Left hindlimb (tissue), 1 donor: ENCODE measurements around the gene GALNTL6.
"Not testable (repeated sequence)": the region's sequence is repeated elsewhere in the genome, so short reads cannot be mapped to it uniquely, and the experiment has no call there.

Experiments
- DNase-seq: peaks from one replicate; pipeline ENCODE4 v3.0.0-alpha.2; 2018

Gene GALNTL6

DNA sequence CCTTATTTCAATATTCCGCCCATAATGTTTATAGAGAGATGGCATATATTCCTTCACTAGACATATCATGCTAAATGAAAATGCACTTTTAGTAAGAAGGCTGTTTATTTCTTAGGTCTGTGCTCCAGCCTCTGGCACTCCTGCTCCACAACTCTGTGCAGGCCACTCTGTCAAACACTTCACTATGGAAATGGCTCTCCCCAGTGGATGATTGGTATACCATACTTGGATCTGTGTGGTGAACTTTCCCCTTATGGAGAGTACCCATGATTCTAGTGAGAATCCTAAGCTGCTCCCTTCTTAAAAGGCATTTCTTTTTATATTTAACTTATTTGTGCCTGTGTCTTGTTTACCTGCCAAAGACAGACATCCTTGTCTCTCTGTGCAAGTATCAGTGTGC is 875.3 kb downstream of the GALNTL6 start:
- DNase-seq, result no peak

DNA sequence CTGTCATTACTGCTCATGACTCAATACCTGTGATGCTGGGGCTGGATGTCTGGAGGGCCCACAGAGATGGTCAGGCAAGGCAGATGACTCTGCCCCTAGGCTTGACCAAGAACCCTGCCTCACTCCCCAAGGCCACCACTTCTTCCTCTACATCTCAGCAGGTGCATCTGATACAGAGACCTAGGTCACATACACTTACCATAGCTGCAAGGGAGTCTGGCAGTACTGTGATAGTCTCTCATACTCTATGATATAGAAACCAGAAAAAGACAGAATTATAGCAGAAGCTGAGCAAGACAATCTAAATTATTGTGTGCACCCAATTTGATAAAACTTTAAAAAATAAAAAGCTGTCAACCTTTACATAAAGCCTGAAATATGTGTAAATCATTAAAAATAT is 878.3 kb downstream of the GALNTL6 start:
- DNase-seq, result no peak

DNA sequence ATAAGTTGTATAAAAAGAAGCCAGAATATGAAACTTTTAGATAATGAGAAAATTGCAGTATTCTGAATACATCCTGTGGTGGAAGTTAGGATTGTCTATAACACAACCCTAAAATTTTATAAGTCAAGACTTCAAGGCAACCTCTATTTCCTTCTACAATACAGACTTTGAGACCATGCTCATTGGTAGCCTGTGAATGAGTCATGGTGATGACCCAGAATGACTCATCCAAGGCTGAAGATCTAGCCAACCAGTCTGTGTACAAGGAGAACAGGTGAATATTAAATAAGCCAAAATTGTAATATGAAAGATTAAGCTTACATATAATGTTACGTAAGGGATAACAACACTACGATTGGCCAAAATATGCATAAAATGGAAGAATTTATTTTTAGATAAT is 879.5 kb downstream of the GALNTL6 start:
- DNase-seq, result no peak

DNA sequence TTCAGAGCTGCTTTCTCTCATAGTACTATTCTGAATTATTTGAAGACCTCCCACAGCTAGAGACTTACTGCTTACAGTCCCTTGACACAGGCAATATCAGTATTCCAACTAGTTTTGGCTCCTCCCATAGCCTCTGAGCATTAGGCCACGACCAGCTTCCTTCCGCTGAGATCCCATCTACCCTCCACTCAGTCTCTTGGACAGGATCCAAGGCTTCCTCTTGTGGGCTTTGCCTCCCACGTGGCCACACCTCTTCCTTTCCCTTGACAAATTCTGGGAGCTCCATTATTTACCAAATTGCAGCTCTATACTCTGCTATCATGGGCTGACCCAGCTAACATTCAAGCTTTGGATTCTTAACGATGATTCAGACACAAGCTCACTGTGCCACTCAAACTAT is 885.1 kb downstream of the GALNTL6 start:
- no peak for DNase-seq

DNA sequence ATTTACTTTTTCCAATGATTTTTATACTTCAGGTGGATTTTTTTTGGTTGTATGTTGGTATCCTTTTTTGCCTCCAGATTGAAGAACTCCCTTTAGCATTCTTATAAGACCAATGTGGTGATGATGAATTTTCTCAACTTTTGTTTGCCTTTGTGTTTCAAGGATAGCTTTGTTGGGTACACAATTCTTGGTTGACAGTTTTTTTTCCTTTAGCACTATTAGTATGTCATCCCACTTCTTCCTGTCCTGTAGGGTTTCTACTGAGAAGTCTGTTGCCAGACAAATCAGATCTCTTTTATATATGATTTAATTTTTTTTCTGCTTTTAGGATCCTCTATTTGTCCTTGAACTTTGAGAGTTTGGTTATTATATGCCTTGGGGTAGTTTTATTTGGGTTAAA is 892.4 kb downstream of the GALNTL6 start:
- DNase-seq, result no peak

DNA sequence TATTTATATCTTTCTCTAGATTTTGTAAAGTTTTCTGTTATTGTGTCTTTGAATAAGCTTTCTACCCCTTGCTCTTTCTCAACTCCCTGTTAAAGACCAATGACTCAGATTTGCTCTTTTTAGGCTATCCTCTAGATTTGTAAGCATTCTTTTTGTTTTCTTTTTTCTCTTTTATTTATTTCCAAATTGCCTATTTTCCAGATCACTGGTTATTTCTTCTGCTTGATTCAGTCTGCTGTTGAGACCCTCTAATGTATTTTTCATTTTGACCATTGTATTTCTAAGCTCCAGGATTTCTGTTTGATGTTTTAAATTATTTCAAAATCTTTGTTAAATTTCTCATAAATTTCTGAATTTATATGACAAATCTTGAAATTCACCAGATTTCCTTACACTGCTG is 892.8 kb downstream of the GALNTL6 start:
- DNase-seq, result no peak

DNA sequence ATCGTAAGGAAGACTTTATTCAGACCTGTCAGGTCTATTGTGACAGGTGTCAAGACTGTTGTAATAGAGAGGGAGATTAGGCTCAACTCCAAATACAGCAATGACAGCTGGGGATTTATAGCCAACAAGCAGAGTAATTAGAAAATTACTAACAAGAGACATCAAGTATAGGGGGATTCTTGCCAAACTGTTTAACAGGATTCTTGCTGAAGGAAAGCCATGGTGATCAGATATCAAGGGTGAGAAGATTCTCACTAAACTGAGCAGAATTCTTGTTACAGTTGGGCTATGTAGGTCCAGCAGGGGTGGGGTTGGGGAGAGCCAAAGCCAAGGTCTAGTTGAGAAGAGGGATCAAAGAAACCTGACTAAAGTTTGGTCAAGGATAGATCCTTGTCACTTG is 894.4 kb downstream of the GALNTL6 start:
- DNase-seq, result no peak

DNA sequence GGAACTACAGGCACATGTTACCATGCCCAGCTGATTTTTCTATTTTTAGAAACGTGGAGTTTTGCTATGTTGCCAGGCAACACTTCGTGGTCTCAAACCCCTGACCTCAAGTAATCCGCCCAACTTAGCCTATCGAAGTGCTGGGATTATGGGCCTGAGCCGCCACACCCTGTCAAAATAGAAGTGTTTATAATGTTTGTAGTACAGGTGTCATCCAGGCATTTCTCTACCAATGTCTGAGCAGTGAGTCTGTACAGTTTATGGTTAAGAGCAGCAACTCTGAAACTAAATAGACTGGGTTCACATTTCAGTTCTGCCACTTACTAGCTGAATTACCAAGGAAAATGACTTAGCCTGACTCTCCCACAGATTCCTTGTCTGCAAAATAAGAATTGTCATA is 895.0 kb downstream of the GALNTL6 start:
- no peak for DNase-seq

DNA sequence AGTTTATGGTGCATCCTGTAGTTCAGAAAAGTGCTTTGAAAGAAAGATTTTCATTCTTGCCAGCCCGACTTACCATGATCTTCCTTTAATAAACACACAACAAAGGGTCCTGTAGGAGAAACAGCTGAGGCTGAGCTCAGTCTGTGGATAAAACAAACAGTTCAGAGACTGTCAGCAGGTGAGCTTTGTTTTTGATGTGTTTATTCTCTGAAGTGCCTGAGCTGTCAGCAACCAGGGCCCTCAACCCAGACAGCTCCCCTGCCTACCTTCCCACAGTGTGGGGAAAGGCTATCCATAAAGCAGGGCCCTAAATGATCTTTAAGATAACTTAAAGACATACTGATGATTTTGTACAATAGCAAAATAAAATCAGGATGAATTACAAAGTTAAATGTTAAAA is 896.2 kb downstream of the GALNTL6 start:
- DNase-seq, result no peak

DNA sequence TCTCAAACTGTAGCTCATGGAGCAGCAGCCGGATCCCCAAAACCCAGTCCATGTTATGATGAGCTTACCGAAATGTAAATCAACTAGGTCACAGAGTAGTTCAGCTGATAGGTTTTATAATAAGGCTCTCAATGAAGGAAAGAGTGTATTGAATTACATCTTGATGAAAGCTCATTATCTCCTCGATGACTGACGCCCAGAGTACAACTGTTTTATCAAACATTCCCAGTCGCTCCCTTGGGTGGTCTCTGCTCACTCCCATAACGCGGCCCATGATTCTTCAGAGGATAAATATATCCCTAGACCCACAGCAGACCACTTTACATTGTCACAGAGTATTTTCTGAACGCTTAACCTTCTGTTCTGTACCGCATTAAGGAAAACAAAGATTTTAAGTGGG is 903.1 kb downstream of the GALNTL6 start:
- DNase-seq, result no peak

DNA sequence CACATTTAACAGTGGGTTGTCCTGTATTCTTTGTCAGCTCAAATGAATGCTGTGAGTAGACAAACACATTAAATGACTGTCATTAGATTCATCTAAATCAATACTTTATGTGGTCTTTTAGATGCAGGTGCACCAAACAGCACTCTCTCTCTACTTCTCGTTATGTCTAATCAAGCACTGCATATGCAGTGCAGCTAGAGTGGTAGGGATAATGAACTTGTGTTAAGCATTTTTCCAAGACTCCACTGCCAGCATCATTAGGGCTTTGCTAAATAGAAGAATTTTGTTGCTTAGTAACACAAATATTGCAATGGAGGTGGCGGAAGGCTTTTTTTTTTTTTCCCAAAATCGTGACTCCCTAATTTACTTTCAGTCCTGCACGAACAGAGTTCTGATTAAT is 908.5 kb downstream of the GALNTL6 start:
- DNase-seq, result no peak

DNA sequence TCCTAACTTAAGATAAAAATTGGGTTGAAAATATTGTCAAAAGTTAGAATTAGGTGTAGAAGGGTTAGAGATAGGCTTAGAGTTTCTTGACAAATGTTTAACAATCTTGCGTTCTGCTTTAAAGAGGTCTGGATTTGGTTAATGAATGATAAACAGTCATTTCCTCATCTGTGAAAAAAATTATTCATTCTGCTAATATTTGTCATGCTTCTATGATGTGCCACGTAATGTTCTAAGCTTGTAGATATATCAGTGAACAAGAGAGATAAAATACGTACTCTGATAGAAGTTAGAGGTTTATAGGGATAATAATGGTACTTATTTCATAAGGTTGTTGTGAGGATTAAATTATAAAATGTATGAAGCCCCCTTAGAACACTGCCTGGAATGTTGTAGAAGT is 912.4 kb downstream of the GALNTL6 start:
- DNase-seq, result no peak

DNA sequence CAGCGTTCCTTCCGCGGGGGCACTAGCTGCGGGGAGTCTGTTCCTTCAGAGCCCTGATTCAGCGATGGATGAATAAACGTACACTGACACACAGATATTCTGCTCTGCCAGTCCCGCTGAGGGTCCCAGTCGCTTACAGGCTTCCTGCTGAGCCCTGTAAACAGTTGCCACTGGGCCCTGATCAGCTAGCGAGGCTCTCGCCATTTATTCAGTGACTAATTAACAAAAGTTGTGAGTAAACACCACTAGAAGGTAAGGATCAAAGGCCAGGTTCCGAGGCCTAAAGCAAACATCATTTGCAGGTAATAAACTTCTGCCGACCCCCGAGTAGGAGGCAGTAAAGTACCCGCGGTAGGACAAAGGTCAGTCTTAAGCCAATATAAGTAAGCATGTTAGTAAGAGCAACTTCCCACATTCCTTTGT is 912.8 kb downstream of the GALNTL6 start:
- DNase-seq, result no peak

DNA sequence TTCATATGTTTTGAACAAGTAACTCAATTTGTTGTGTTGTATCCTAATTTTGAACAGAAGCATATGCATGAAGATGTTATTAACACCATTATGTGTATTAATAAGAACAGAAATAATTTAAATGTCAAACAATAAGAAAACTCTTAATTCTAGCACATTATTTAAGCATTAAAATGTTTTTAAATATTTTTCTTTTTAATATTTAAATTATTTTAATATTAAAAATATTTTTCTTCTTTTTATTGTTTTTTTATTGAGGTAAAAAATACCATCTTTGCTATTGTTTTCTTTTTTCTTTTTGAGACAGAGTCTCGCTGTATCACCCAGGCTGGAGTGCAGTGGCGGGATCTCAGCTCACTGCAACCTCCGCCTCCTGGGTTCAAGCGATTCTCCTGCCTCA is 914.4 kb downstream of the GALNTL6 start:
- no peak for DNase-seq

DNA sequence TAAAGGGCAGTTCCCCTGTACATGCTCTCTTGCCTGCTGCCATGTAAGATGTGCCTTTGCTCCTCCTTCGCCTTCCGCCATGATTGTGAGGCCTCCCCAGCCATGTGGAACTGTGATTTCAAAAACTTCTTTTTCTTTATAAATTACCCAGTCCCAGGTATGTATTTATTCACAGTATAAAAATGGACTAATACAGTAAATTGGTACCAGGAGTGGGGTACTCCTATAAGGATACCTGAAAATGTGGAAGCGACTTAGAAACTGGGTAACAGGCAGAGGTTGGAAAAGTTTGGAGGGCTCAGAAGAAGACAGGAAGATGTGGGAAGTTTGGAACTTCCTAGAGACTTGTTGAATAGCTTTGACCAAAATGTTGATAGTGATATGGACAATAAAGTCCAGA is 920.4 kb downstream of the GALNTL6 start:
- DNase-seq, result not testable (repeated sequence)

DNA sequence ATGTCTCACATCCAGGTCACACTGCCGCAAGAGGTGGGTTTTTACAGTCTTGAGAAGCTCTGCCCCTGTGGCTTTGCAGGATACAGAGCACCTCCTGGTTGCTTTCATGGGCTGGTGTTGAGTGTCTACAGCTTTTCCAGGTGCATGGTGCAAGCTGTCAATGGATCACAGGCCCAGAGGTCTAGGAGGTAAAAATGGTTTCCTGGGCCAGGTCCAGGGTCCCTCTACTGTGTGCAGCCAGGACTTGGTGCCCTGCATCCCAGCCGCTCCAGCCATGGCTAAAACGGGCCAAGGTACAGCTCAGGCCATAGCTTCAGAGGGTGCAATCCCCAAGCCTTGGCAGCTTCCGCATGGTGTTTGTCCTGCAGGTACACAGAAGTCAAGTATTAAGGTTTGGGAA is 921.4 kb downstream of the GALNTL6 start:
- no peak for DNase-seq

DNA sequence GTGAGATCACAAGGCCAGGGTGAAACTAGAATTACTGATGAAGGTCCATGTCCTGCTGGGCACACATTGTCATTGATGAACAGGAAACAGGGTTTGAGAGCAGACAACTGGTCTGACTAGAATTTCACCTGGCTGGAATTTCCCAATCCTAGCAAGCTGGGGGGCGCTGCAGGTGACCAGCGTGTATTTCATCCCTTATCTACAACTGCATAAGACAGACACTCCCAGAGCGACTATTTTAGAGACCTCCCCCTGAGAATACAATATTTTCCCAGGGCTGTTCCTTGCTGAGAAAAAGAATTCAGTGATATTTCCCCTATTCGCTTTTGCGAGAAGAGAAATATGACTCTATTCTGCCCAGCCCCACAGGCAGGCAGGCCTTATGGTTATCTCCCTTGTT is 922.8 kb downstream of the GALNTL6 start:
- no peak for DNase-seq

DNA sequence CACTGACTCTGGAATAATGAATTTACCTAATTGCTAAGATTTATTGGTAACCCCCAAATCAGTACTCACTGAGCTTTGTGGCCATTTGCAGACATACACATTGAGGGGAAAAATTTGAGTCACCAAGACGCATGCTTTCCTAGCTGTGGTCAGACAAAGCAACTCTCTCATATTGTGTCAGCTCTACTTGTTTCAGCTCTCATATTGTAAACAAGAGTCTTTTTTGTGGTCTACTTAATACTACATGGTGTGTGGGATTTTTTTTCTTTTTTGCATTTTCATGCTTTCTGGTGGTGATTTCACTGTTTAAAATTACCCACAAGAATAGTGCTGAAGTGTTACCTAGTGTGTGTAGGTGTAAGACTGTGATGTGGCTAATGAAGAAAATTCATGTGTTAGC is 927.2 kb downstream of the GALNTL6 start:
- DNase-seq, result no peak

DNA sequence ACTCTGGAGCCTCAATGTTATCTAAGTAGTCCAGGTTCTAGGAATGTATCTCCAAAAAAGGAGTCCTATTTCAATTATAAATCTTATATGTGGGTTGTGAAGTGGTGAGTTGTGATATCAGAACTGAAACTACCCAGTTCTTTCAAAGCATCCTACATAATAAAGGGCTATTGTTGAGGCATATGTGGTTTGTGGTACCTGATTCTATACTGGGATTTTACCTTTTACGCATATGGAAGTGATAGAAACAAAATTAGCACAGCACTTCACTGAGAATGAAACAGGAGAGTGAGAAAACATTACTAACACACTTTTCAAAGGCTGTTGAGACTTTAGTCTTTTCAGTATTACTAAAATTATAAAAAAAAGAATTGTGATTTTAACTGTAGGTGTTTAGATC is 937.7 kb downstream of the GALNTL6 start:
- no peak for DNase-seq

DNA sequence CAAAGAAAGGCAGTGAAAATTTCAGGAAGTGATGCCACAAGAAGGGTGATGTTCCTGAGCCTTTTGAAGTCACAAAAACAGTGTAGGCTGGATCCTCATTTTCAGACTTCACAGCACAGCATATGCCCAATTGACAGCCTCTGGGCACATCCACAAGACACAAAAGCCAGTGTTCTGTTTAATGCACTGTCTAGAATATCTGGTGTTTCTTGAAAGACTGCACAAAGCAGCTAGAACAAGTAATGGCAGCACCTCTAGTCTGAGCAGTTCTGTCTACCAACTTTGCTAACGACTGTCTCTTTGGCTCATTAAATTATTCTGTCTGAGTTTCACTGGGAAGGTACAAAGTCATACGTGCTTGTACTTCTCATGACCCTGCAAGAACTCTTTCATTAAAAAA is 938.3 kb downstream of the GALNTL6 start:
- DNase-seq, result no peak

DNA sequence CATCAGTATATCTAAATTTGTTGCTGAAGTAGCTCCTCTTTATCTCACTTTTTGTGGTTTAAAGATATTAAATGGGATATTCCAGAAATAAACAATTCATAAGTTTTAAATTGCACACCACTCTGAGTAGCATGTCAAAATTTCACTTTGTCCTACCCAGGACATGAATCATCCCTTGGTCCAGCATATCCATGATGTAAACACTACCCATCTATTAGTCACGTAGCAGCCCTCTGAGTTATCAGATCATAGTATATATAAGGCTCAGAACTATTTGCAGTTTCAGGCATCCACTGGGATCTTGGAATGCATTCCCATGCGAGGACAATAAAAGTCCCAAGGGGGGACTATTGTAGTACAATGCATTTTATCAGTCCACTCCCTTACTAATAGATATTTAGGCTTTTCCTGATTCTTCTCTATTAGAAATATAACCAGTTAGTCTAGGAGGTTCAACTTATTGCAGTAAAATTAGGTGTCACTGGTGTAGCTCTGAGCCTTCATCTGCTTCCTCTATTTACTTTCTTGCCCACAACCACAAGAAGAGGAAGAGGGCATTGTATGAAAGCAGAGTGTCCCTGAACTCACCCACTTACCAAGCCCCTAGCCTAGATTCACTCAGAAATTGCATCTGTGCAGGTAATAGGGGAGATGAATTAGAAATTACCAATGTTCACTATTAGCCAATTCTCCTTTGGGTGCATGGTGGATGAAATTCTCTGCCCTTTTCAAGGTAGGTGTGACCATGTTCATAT is 945.6 kb downstream of the GALNTL6 start:
- no peak for DNase-seq

DNA sequence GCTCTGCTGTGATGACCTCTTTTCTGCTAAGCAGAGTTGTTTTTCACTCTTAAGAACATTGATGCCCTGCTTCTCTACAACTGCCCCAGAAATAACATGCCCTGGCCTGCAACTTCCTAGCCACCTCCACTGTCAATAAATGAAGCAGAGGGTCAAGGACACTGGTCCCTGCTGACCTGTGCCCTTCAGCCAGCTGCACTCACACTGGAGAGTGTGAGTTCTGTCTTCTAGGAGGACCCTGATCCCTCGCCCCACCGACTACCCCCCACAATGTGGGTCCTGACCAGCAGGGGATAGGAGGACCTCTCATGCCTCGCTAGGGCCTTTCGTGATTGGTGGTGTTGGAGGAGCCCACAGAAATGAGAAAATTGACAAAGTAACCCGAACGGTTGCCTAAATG is 947.3 kb downstream of the GALNTL6 start:
- no peak for DNase-seq

DNA sequence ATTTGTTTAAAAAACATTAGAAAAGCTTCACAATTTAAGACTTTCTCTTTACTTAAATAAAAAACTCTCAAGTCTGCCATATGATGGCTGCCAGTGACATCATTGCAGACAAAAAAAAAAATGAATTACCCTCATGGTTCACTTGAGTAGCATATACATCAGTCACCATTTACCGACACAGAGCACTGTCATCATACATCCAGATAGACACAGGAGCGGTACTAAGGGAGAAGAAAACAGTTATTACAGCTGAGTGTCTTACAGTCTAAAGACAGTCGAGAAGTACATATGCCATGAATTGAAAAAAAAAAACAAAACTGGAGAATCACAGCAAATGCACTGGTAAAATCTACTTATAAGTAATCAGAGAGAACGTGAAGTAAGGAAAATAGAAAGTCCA is 949.7 kb downstream of the GALNTL6 start:
- DNase-seq, result no peak

DNA sequence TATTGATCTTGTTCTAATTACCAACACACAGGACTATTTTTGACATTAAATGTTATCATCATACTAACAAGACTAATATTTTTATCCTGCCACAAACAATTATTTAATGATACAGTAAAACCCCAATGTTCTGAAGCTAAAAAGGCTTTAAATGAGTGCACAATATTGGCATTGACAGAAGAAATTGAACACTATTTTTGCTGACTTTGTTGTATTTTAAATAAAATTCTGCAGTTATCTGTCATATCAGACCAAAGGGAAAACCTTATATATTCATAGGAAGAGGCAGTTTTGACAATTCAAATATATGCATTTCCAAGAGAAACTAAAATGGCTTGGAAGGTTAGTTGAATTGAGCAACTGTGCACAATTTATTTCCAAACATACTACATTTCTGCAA is 957.6 kb downstream of the GALNTL6 start:
- DNase-seq, result no peak

DNA sequence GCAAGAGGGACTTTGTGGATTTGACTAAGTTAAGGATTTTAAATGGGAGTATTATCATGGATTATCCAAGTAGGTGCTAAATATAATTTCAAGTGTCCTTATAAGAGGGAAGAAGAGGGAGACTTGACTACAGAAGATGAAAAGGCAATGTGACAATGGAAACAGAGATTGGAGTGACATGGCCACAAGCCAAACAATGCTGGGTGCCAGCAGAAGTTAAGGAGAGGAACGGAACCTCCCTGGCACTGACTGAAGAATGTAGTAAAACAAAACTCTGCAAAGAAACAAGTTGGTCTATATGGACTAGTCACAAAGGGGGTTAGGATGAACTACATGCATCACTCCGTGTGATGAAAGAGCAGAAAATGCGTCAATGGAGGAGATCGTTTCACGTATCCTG is 959.6 kb downstream of the GALNTL6 start:
- DNase-seq, result no peak
